Panc1 (cell line): ENCODE data around the gene THG1L. TPM values are rescaled to one million over a fixed set of nuclear protein-coding genes. Genes with fewer than 3 reads are reported as not detected.
A peak's percentile ranks its signal among the peaks of the same experiment; 100 is the strongest.

Experiments used
- ATAC-seq: fragments of 200-7000 bp; cut with Tn5 transposase; 2 replicates; pipeline ENCODE4 v1.9.1; 2020; ENCODE audit warnings: mild to moderate bottlenecking, moderate library complexity
- BruUV-seq: library from RNA; stranded (reverse); fragments of 400-500 nt; replicated peaks from 2 replicates; lab custom pipeline; 2021; lab: Mats Ljungman, UMichigan
- CTCF ChIA-PET: fragments of 300-600 bp; sonication (Branson Sonifier 250); formaldehyde crosslinking; loops from one replicate; lab custom pipeline; 2022; ENCODE audit warnings: antibody characterized with exemption; lab: Charles Lee
- POLR2A ChIA-PET: fragments of 300-600 bp; sonication (Branson Sonifier 250); formaldehyde crosslinking; loops from one replicate; lab custom pipeline; 2022; ENCODE audit warnings: antibody characterized with exemption; lab: Charles Lee
- DNase-seq: peaks from one replicate; pipeline ENCODE4 v3.0.0-alpha.2; 2010; ENCODE audit warnings: low read depth, low spot score
- H3K27ac ChIP-seq: 2 replicates; pipeline ENCODE4 v1.5.1; 2011; ENCODE audit warnings: mild to moderate bottlenecking, low read length, inconsistent platforms
- H3K27me3 ChIP-seq: fragments of 200-500 bp; sonication (Bioruptor generic); 2 replicates; pipeline ENCODE4 v1.6.0; 2014; ENCODE audit warnings: low read length, inconsistent platforms; ENCODE audit not compliant: control insufficient read depth, insufficient read depth
- H3K36me3 ChIP-seq: fragments of 200-500 bp; sonication (Bioruptor generic); 2 replicates; pipeline ENCODE4 v1.5.1; 2014; ENCODE audit warnings: inconsistent platforms, mild to moderate bottlenecking, low read length, moderate library complexity; ENCODE audit not compliant: control insufficient read depth, insufficient read depth
- H3K4me1 ChIP-seq: 2 replicates; pipeline ENCODE4 v1.5.1; 2011; ENCODE audit warnings: inconsistent platforms, mild to moderate bottlenecking, low read length, moderate library complexity; ENCODE audit not compliant: control insufficient read depth, insufficient read depth
- H3K4me3 ChIP-seq, 2 experiments: 2 replicates each; pipeline ENCODE4 v1.5.1; 2011 to 2012; ENCODE audit warnings: low read depth in 2 of 2, low read length in 2 of 2, mild to moderate bottlenecking in 2 of 2, inconsistent platforms in 1 of 2, moderate library complexity in 1 of 2
- H3K9me3 ChIP-seq: fragments of 200-500 bp; sonication (Bioruptor generic); 2 replicates; pipeline ENCODE4 v1.5.1; 2014; ENCODE audit warnings: low read depth, mild to moderate bottlenecking, inconsistent platforms, low read length, moderate library complexity; ENCODE audit not compliant: control insufficient read depth, insufficient read depth
- CTCF ChIP-seq: fragments of 450-650 bp; IDR thresholded peaks from 2 replicates; pipeline ENCODE4 v1.5.1; 2017; ENCODE audit warnings: mild to moderate bottlenecking
- POLR2AphosphoS5 ChIP-seq: IDR thresholded peaks from 2 replicates; pipeline ENCODE4 v1.6.1; 2012; ENCODE audit warnings: mild to moderate bottlenecking, low read depth, low read length, moderate library complexity
- REST ChIP-seq, 2 experiments: IDR thresholded peaks; 2 replicates each; pipeline ENCODE4 v1.6.1; 2011 to 2012; ENCODE audit warnings: low read depth in 2 of 2, control low read depth in 1 of 2, low read length in 1 of 2, mild to moderate bottlenecking in 1 of 2, moderate library complexity in 1 of 2; ENCODE audit not compliant: insufficient read depth in 1 of 2
- SIN3A ChIP-seq: IDR thresholded peaks from 2 replicates; pipeline ENCODE4 v1.6.1; 2012; ENCODE audit warnings: low read depth, mild to moderate bottlenecking, low read length, moderate library complexity, borderline replicate concordance; ENCODE audit not compliant: insufficient read depth
- TCF7L2 ChIP-seq: IDR thresholded peaks from 2 replicates; pipeline ENCODE4 v1.6.1; 2011; ENCODE audit warnings: mild to moderate bottlenecking, low read depth, low read length, inconsistent platforms
- in situ Hi-C: cut with HindIII; loops from 2 replicates; pipeline ENCODE4 v1.10.0; 2016; ENCODE audit warnings: low sequenced_read_pairs, low pct_unique_long_range_greater_than_20kb
- intact Hi-C: fragments of 100-400 bp; cut with micrococcal nuclease; formaldehyde crosslinking; loops from one replicate; pipeline ENCODE4 v1.10.0; 2022; ENCODE audit not compliant: unreplicated experiment
- total RNA-seq: library from RNA; stranded (reverse); gene quantifications from one replicate; pipeline ENCODE4 v1.2.1, GENCODE V29; 2021; ENCODE audit not compliant: unreplicated experiment

THG1L gene
- total RNA-seq, 1 experiment from 2014 or later, result 15.4 TPM

GRCh38 chr5:157744051-157745011 is 13.1 kb downstream of the THG1L start:
- no peaks in the 10 kb centered on the region for H3K27me3 ChIP-seq
- H3K4me3 ChIP-seq, result peak overlapping the region; percentile 61 to 70
- DNase-seq (no peak), ATAC-seq (peak; percentile 33)
- BruUV-seq, result no TSS peak
- peak overlapping the region; percentile 35; the same call in 1 of the 2 replicates for H3K27ac ChIP-seq
- TF ChIP-seq CTCF (no peak), SIN3A (no peak), POLR2AphosphoS5 (no peak), REST (IDR thresholded peaks at IDR 0.05; ENCODE audit: insufficient read depth in 1 of 2, low read depth in 2 of 2, low read length in 1 of 2) (no peak), TCF7L2 (no peak)
- H3K36me3 ChIP-seq, result no peaks in the 10 kb centered on the region; the same call in 1 of the 2 replicates
- CTCF ChIA-PET, result interaction anchor here (0.6 to 1.8 kb wide), 3 partner anchors 76 to 755 kb away, joined by 5 to 10 read pairs (median 8); no protein-coding TSS in a partner anchor
- in situ Hi-C loops, result no loop called here
- no peaks in the 10 kb centered on the region for H3K9me3 ChIP-seq
- H3K4me1 ChIP-seq, result peaks cover 9% of the 10 kb centered on the region
- POLR2A ChIA-PET, result no interaction called here
- intact Hi-C loops, result loop anchor here (5.0 to 10.0 kb wide), 2 partner anchors 417 to 600 kb away; partner anchors contain the start of gene MED7

GRCh38 chr5:157745041-157745456 is 13.8 kb downstream of the THG1L start:
- intact Hi-C loops (loop anchor here (10.0 kb wide), 1 partner anchor 600 kb away; the partner anchor contains the start of gene MED7), in situ Hi-C loops (no loop called here)
- POLR2A ChIA-PET, result no interaction called here
- BruUV-seq, result no TSS peak
- H3K4me3 ChIP-seq, result no peak overlapping the region; a peak in 1 of 4 replicates
- TF ChIP-seq CTCF (no peak), SIN3A (no peak), POLR2AphosphoS5 (no peak), TCF7L2 (no peak), REST (IDR thresholded peaks at IDR 0.05; ENCODE audit: insufficient read depth in 1 of 2, low read depth in 2 of 2, low read length in 1 of 2) (no peak)
- no peak overlapping the region for H3K27ac ChIP-seq
- H3K9me3 ChIP-seq, result no peaks in the 10 kb centered on the region
- no peak for DNase-seq
- no peaks in the 10 kb centered on the region for H3K36me3 ChIP-seq
- ATAC-seq, result no peak
- no peaks in the 10 kb centered on the region for H3K27me3 ChIP-seq
- CTCF ChIA-PET, result no interaction called here
- peaks cover 9% of the 10 kb centered on the region for H3K4me1 ChIP-seq
